Panc1 (cell line): ENCODE data around the gene ARFGEF3. TPM values are rescaled to one million over a fixed set of nuclear protein-coding genes. Genes with fewer than 3 reads are reported as not detected.

Source experiments
- ATAC-seq: fragments of 200-7000 bp; cut with Tn5 transposase; 2 replicates; pipeline ENCODE4 v1.9.1; 2020; ENCODE audit warnings: mild to moderate bottlenecking, moderate library complexity
- BruUV-seq: library from RNA; stranded (reverse); fragments of 400-500 nt; replicated peaks from 2 replicates; lab custom pipeline; 2021; lab: Mats Ljungman, UMichigan
- CTCF ChIA-PET: fragments of 300-600 bp; sonication (Branson Sonifier 250); formaldehyde crosslinking; loops from one replicate; lab custom pipeline; 2022; ENCODE audit warnings: antibody characterized with exemption; lab: Charles Lee
- POLR2A ChIA-PET: fragments of 300-600 bp; sonication (Branson Sonifier 250); formaldehyde crosslinking; loops from one replicate; lab custom pipeline; 2022; ENCODE audit warnings: antibody characterized with exemption; lab: Charles Lee
- DNase-seq: peaks from one replicate; pipeline ENCODE4 v3.0.0-alpha.2; 2010; ENCODE audit warnings: low read depth, low spot score
- H3K27ac ChIP-seq: 2 replicates; pipeline ENCODE4 v1.5.1; 2011; ENCODE audit warnings: mild to moderate bottlenecking, low read length, inconsistent platforms
- H3K27me3 ChIP-seq: fragments of 200-500 bp; sonication (Bioruptor generic); 2 replicates; pipeline ENCODE4 v1.6.0; 2014; ENCODE audit warnings: low read length, inconsistent platforms; ENCODE audit not compliant: control insufficient read depth, insufficient read depth
- H3K36me3 ChIP-seq: fragments of 200-500 bp; sonication (Bioruptor generic); 2 replicates; pipeline ENCODE4 v1.5.1; 2014; ENCODE audit warnings: inconsistent platforms, mild to moderate bottlenecking, low read length, moderate library complexity; ENCODE audit not compliant: control insufficient read depth, insufficient read depth
- H3K4me1 ChIP-seq: 2 replicates; pipeline ENCODE4 v1.5.1; 2011; ENCODE audit warnings: inconsistent platforms, mild to moderate bottlenecking, low read length, moderate library complexity; ENCODE audit not compliant: control insufficient read depth, insufficient read depth
- H3K4me3 ChIP-seq, 2 experiments: 2 replicates each; pipeline ENCODE4 v1.5.1; 2011 to 2012; ENCODE audit warnings: low read depth in 2 of 2, low read length in 2 of 2, mild to moderate bottlenecking in 2 of 2, inconsistent platforms in 1 of 2, moderate library complexity in 1 of 2
- H3K9me3 ChIP-seq: fragments of 200-500 bp; sonication (Bioruptor generic); 2 replicates; pipeline ENCODE4 v1.5.1; 2014; ENCODE audit warnings: low read depth, mild to moderate bottlenecking, inconsistent platforms, low read length, moderate library complexity; ENCODE audit not compliant: control insufficient read depth, insufficient read depth
- CTCF ChIP-seq: fragments of 450-650 bp; IDR thresholded peaks from 2 replicates; pipeline ENCODE4 v1.5.1; 2017; ENCODE audit warnings: mild to moderate bottlenecking
- POLR2AphosphoS5 ChIP-seq: IDR thresholded peaks from 2 replicates; pipeline ENCODE4 v1.6.1; 2012; ENCODE audit warnings: mild to moderate bottlenecking, low read depth, low read length, moderate library complexity
- SIN3A ChIP-seq: IDR thresholded peaks from 2 replicates; pipeline ENCODE4 v1.6.1; 2012; ENCODE audit warnings: low read depth, mild to moderate bottlenecking, low read length, moderate library complexity, borderline replicate concordance; ENCODE audit not compliant: insufficient read depth
- TCF7L2 ChIP-seq: IDR thresholded peaks from 2 replicates; pipeline ENCODE4 v1.6.1; 2011; ENCODE audit warnings: mild to moderate bottlenecking, low read depth, low read length, inconsistent platforms
- in situ Hi-C: cut with HindIII; loops from 2 replicates; pipeline ENCODE4 v1.10.0; 2016; ENCODE audit warnings: low sequenced_read_pairs, low pct_unique_long_range_greater_than_20kb
- intact Hi-C: fragments of 100-400 bp; cut with micrococcal nuclease; formaldehyde crosslinking; loops from one replicate; pipeline ENCODE4 v1.10.0; 2022; ENCODE audit not compliant: unreplicated experiment
- total RNA-seq: library from RNA; stranded (reverse); gene quantifications from one replicate; pipeline ENCODE4 v1.2.1, GENCODE V29; 2021; ENCODE audit not compliant: unreplicated experiment
- TF ChIP-seq, protein P1 (sequence below), 2 experiments: IDR thresholded peaks; 2 replicates each; pipeline ENCODE4 v1.6.1; 2011 to 2012; ENCODE audit warnings: low read depth in 2 of 2, control low read depth in 1 of 2, low read length in 1 of 2, mild to moderate bottlenecking in 1 of 2, moderate library complexity in 1 of 2; ENCODE audit not compliant: insufficient read depth in 1 of 2

Gene ARFGEF3
- total RNA-seq, 1 experiment from 2014 or later = 1.5 TPM

GRCh38 chr6:138219398-138219797 lies 57.7 kb downstream of the ARFGEF3 start:
- no TSS peak for BruUV-seq
- no peak for DNase-seq
- no peaks in the 10 kb centered on the region for H3K4me1 ChIP-seq
- no peaks in the 10 kb centered on the region for H3K27me3 ChIP-seq
- no peak for ATAC-seq
- H3K4me3 ChIP-seq = no peak overlapping the region
- ChIA-PET CTCF (no interaction called here), POLR2A (no interaction called here)
- in situ Hi-C loops (no loop called here), intact Hi-C loops (no loop called here)
- H3K9me3 ChIP-seq = no peaks in the 10 kb centered on the region
- no peaks in the 10 kb centered on the region for H3K36me3 ChIP-seq
- no peak overlapping the region for H3K27ac ChIP-seq
- TF ChIP-seq CTCF = no peak
- no peak for TF ChIP-seq TCF7L2
- TF ChIP-seq, protein P1, sequence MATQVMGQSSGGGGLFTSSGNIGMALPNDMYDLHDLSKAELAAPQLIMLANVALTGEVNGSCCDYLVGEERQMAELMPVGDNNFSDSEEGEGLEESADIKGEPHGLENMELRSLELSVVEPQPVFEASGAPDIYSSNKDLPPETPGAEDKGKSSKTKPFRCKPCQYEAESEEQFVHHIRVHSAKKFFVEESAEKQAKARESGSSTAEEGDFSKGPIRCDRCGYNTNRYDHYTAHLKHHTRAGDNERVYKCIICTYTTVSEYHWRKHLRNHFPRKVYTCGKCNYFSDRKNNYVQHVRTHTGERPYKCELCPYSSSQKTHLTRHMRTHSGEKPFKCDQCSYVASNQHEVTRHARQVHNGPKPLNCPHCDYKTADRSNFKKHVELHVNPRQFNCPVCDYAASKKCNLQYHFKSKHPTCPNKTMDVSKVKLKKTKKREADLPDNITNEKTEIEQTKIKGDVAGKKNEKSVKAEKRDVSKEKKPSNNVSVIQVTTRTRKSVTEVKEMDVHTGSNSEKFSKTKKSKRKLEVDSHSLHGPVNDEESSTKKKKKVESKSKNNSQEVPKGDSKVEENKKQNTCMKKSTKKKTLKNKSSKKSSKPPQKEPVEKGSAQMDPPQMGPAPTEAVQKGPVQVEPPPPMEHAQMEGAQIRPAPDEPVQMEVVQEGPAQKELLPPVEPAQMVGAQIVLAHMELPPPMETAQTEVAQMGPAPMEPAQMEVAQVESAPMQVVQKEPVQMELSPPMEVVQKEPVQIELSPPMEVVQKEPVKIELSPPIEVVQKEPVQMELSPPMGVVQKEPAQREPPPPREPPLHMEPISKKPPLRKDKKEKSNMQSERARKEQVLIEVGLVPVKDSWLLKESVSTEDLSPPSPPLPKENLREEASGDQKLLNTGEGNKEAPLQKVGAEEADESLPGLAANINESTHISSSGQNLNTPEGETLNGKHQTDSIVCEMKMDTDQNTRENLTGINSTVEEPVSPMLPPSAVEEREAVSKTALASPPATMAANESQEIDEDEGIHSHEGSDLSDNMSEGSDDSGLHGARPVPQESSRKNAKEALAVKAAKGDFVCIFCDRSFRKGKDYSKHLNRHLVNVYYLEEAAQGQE (IDR thresholded peaks at IDR 0.05; ENCODE audit: insufficient read depth in 1 of 2, low read depth in 2 of 2, low read length in 1 of 2) = no peak
- no peak for TF ChIP-seq SIN3A
- no peak for TF ChIP-seq POLR2AphosphoS5

DNA sequence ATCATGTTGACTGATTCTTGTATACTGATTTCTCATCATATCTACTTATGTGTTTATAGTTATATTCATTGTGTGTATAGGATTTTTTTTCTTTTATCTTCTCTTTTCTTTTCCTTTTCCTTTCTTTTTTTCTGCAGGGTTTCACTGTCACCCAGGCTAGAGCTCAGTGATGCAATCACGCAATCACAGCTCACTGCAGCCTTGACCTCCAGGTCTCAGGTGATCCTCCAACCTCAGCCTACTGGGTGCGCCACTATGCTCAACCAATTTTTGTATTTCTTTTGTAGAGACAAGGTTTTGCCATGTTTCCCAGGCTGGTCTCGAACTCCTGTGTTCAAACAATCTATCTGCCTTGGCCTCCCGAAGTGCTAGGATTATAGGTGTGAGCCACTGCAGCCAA lies 58.2 kb downstream of the ARFGEF3 start:
- H3K4me1 ChIP-seq = no peaks in the 10 kb centered on the region
- intact Hi-C loops = no loop called here
- TF ChIP-seq, protein P1 (IDR thresholded peaks at IDR 0.05; ENCODE audit: insufficient read depth in 1 of 2, low read depth in 2 of 2, low read length in 1 of 2) = no peak
- TF ChIP-seq POLR2AphosphoS5 (no peak), SIN3A (no peak), TCF7L2 (no peak), CTCF (no peak)

More for the DNA sequence above, 58.2 kb downstream of the ARFGEF3 start:
- Histone ChIP-seq H3K9me3 (no peaks in the 10 kb centered on the region), H3K27ac (no peak overlapping the region), H3K4me3 (no peak overlapping the region), H3K27me3 (no peaks in the 10 kb centered on the region), H3K36me3 (no peaks in the 10 kb centered on the region)
- DNase-seq (no peak), ATAC-seq (no peak)
- in situ Hi-C loops = no loop called here
- POLR2A ChIA-PET = no interaction called here
- CTCF ChIA-PET = no interaction called here
- no TSS peak for BruUV-seq
